Smooth muscle cell (in vitro differentiated cells): ENCODE results near the gene ZBTB20. TPM values are rescaled to one million over a fixed set of nuclear protein-coding genes. Genes with fewer than 3 reads are reported as not detected.

Experiments used
- DNase-seq: peaks from one replicate; lab custom pipeline; 2025; ENCODE audit not compliant: unreplicated experiment; lab: John Stamatoyannopoulos, UW
- H2AFZ ChIP-seq: fragments of 200-600 bp; sonication (generic); 2 replicates; pipeline ENCODE4 v1.6.0; 2016; ENCODE audit warnings: antibody characterized with exemption, low read depth, mild to moderate bottlenecking
- H3F3A ChIP-seq: fragments of 200-600 bp; sonication (generic); 2 replicates; pipeline ENCODE4 v1.6.0; 2017; ENCODE audit warnings: antibody characterized with exemption, low read depth
- H3K27ac ChIP-seq: fragments of 200-600 bp; sonication (generic); 2 replicates; pipeline ENCODE4 v1.5.1; 2016; ENCODE audit warnings: low read depth, mild to moderate bottlenecking
- H3K27me3 ChIP-seq: fragments of 200-600 bp; sonication (generic); 2 replicates; pipeline ENCODE4 v1.6.1; 2016; ENCODE audit warnings: low read depth, mild to moderate bottlenecking
- H3K36me3 ChIP-seq: fragments of 200-600 bp; sonication (generic); 2 replicates; pipeline ENCODE4 v1.5.1; 2016; ENCODE audit warnings: low read depth
- H3K4me1 ChIP-seq: fragments of 200-600 bp; sonication (generic); 2 replicates; pipeline ENCODE4 v1.5.1; 2016; ENCODE audit warnings: low read depth
- H3K4me2 ChIP-seq: fragments of 200-600 bp; sonication (generic); 2 replicates; pipeline ENCODE4 v1.6.0; 2016; ENCODE audit warnings: mild to moderate bottlenecking
- H3K4me3 ChIP-seq: fragments of 200-600 bp; sonication (generic); 2 replicates; pipeline ENCODE4 v1.5.1; 2016; ENCODE audit warnings: mild to moderate bottlenecking
- H3K79me2 ChIP-seq: fragments of 200-600 bp; sonication (generic); 2 replicates; pipeline ENCODE4 v1.6.0; 2016; ENCODE audit warnings: low read depth, mild to moderate bottlenecking
- H3K9ac ChIP-seq: fragments of 200-600 bp; sonication (generic); 2 replicates; pipeline ENCODE4 v1.6.0; 2016; ENCODE audit warnings: low read depth
- H3K9me3 ChIP-seq: fragments of 200-600 bp; sonication (generic); replicated peaks from 2 replicates; pipeline ENCODE4 v1.5.1; 2016; ENCODE audit warnings: low read depth
- H4K20me1 ChIP-seq: fragments of 200-600 bp; sonication (generic); 2 replicates; pipeline ENCODE4 v1.6.0; 2016; ENCODE audit warnings: low read depth
- WGBS: methylation state at CpG from one replicate; pipeline ENCODE4 v1.1.7; 2016; ENCODE audit warnings: low lambda C conversion rate; 5-methylcytosine and 5-hydroxymethylcytosine counted together
- polyA plus RNA-seq: library from polyadenylated mRNA; unstranded; fragments of >200 nt; fragmentation: Nextera tagmentation; extraction: Ambion mirVana; gene quantifications from 2 replicates; pipeline ENCODE4 v1.2.1, GENCODE V29; 2016
- total RNA-seq: library from RNA; depleted of rRNA; stranded (reverse); fragments of >200 nt; gene quantifications from 2 replicates; pipeline ENCODE4 v1.2.3, GENCODE V29; 2014
- TF ChIP-seq, protein P1 (sequence below): fragments of 200-600 bp; sonication (generic); IDR thresholded peaks from 2 replicates; pipeline ENCODE4 v1.5.1; 2017; ENCODE audit warnings: borderline replicate concordance, mild to moderate bottlenecking, antibody characterized with exemption; ENCODE audit not compliant: insufficient read depth, poor library complexity, severe bottlenecking

ZBTB20 gene
- total and polyA plus RNA-seq, 2 experiments from 2014 or later: 4.9 to 6.8 TPM

DNA sequence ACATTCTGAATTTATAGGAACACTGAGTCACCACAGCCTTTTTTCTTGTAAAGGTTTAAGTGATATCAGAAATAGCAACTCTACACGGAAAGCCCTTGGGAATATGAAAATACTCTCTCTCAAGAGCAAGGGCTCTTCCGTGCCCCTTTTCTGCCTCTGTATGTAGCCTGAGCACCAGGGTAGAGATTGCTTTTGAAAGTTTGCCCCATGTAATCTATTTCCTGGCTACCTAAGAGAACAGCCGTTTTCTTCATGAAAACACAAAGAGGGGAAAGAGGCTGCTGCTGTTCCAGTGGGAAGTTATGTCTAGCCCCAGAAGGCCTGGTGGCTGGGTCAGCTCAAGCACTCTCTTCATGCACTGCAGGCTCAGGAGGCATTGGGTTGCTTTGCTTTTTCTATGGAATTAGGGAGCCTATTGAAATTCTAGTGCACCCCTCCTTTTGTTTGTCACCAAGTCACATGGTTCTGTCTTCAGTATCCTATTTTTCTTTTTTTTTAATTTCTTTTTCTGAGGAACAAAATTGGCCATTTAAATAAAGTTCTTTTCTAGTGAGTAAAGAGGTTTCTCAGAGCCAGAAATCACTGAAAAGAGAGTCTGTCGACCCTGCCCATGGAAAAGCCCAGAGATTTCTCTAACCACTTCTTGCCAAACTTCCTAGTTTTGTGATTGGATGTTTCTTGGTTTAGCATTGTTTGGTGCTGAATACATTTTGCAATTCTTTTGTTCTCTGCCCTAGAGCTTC lies 813.7 kb downstream of the ZBTB20 start:
- TF ChIP-seq, protein P1, sequence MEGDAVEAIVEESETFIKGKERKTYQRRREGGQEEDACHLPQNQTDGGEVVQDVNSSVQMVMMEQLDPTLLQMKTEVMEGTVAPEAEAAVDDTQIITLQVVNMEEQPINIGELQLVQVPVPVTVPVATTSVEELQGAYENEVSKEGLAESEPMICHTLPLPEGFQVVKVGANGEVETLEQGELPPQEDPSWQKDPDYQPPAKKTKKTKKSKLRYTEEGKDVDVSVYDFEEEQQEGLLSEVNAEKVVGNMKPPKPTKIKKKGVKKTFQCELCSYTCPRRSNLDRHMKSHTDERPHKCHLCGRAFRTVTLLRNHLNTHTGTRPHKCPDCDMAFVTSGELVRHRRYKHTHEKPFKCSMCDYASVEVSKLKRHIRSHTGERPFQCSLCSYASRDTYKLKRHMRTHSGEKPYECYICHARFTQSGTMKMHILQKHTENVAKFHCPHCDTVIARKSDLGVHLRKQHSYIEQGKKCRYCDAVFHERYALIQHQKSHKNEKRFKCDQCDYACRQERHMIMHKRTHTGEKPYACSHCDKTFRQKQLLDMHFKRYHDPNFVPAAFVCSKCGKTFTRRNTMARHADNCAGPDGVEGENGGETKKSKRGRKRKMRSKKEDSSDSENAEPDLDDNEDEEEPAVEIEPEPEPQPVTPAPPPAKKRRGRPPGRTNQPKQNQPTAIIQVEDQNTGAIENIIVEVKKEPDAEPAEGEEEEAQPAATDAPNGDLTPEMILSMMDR: no peak
- 68% methylated on average over 4 of the region's 4 CpGs for WGBS
- Histone ChIP-seq H3K36me3 (no peaks in the 10 kb centered on the region), H4K20me1 (no peaks in the 10 kb centered on the region), H3K4me1 (peaks cover 11% of the 10 kb centered on the region), H3K27ac (no peak overlapping the region), H3K27me3 (no peaks in the 10 kb centered on the region), H2AFZ (no peak overlapping the region), H3K4me2 (no peak overlapping the region), H3F3A (no peaks in the 10 kb centered on the region), H3K9me3 (no peaks in the 10 kb centered on the region), H3K4me3 (no peak overlapping the region), H3K79me2 (no peaks in the 10 kb centered on the region), H3K9ac (no peak overlapping the region)
- DNase-seq: no peak

DNA sequence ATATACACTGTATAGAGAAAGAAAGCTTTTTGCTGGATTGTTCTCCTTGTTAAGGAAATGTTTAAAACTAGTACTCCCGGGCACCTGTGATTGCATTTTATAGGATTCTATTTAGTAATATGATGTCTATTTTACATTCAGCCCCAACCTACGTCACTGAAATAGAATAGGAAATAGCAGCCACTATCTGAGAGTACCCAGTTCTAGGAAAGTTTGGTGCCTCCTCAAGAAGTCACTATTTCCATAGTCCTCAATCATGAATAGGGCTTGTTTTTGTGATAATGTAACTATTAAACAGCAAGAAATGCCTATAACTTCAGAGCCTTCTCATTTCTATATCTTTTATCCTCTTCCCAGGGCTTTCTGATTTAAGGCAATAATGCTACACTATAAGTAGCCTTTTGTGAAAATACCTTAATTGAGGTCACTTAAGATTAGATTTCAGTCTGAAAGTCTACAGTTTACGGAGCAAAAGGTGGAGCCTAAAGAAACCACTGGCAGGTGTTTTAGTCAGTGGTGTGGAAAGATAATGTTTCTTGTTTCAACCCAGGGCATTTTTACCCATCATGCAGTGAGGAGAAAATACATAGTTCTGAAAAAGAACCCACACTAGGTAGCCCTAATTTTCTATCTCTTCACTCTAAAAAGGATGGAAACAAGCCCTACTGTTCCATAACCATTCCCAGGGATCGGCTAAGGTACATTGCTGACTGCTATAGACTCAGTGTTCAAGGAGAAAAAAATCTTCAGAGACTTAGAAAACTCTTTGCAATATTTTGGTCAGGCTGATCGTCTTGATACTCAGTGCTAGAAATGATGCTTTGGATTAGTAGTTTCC lies 814.5 kb downstream of the ZBTB20 start:
- no peak overlapping the region for H3K27ac ChIP-seq

DNA sequence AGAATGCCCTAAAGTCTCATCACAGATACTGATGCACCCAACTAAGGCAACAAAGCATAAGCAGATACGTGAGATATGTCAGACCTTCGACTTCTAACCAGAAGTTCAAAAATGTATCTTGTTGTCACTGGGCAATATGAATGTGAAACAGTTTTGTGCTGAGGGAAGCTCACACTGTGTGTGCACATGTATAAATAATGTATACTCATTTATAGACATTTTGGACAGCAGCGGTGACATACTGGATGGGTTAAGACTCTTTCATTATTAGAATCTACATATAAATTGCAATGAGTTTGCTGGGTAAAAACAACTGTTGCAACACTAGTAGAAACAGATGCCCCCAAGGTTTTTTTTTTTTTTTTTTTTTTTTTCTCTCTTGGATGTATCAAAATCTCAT lies 815.4 kb downstream of the ZBTB20 start:
- H3K4me3 ChIP-seq: no peak overlapping the region
- TF ChIP-seq, protein P1: no peak
- no peak overlapping the region for H3K27ac ChIP-seq
- no peaks in the 10 kb centered on the region for H3K9me3 ChIP-seq
- no peak overlapping the region for H3K4me2 ChIP-seq
- no peak for DNase-seq
- no peaks in the 10 kb centered on the region for H3K27me3 ChIP-seq
- H3K36me3 ChIP-seq: no peaks in the 10 kb centered on the region
- no peak overlapping the region for H2AFZ ChIP-seq
- no peak overlapping the region for H3K9ac ChIP-seq
- no peaks in the 10 kb centered on the region for H3K79me2 ChIP-seq
- peaks cover 17% of the 10 kb centered on the region for H3K4me1 ChIP-seq
- no peaks in the 10 kb centered on the region for H4K20me1 ChIP-seq
- 93% methylated on average over 3 of the region's 3 CpGs for WGBS
- no peaks in the 10 kb centered on the region for H3F3A ChIP-seq

More for the DNA sequence above, 814.5 kb downstream of the ZBTB20 start:
- TF ChIP-seq, protein P1: no peak
- H3K4me3 ChIP-seq: no peak overlapping the region
- H3K9ac ChIP-seq: no peak overlapping the region
- WGBS: 87% methylated on average over 5 of the region's 5 CpGs
- H3K4me1 ChIP-seq: peaks cover 12% of the 10 kb centered on the region
- H3K4me2 ChIP-seq: no peak overlapping the region
- no peaks in the 10 kb centered on the region for H3K79me2 ChIP-seq
- no peak for DNase-seq
- no peaks in the 10 kb centered on the region for H3K36me3 ChIP-seq
- no peaks in the 10 kb centered on the region for H3K9me3 ChIP-seq
- no peak overlapping the region for H2AFZ ChIP-seq
- no peaks in the 10 kb centered on the region for H3F3A ChIP-seq
- no peaks in the 10 kb centered on the region for H4K20me1 ChIP-seq
- no peaks in the 10 kb centered on the region for H3K27me3 ChIP-seq
